Measurements from ENCODE around the gene VAPB.

The VAPB gene

GRCh38 chr20:58497724-58498469 is 108.9 kb downstream of the VAPB start:
- peaks cover 7% of the 10 kb centered on the region for H3K4me1 Mint-ChIP-seq
- H3K4me3 Mint-ChIP-seq, result no peak overlapping the region
- no peaks in the 10 kb centered on the region for H3K36me3 Mint-ChIP-seq (ENCODE audit: low read depth)
- H3K9me3 Mint-ChIP-seq, result peaks cover 23% of the 10 kb centered on the region
- no peak for DNase-seq
- TF ChIP-seq, protein P1, sequence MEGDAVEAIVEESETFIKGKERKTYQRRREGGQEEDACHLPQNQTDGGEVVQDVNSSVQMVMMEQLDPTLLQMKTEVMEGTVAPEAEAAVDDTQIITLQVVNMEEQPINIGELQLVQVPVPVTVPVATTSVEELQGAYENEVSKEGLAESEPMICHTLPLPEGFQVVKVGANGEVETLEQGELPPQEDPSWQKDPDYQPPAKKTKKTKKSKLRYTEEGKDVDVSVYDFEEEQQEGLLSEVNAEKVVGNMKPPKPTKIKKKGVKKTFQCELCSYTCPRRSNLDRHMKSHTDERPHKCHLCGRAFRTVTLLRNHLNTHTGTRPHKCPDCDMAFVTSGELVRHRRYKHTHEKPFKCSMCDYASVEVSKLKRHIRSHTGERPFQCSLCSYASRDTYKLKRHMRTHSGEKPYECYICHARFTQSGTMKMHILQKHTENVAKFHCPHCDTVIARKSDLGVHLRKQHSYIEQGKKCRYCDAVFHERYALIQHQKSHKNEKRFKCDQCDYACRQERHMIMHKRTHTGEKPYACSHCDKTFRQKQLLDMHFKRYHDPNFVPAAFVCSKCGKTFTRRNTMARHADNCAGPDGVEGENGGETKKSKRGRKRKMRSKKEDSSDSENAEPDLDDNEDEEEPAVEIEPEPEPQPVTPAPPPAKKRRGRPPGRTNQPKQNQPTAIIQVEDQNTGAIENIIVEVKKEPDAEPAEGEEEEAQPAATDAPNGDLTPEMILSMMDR (IDR thresholded peaks at IDR 0.05), result no peak
- H3K27me3 Mint-ChIP-seq (ENCODE audit: low read depth, poor library complexity), result peaks cover 20% of the 10 kb centered on the region
- H3K27ac Mint-ChIP-seq, result no peak overlapping the region

- H3K4me3 Mint-ChIP-seq, result no peak overlapping the region
These were observed 109.5 kb downstream of the VAPB start for GRCh38 chr20:58498470-58499068.

DNA sequence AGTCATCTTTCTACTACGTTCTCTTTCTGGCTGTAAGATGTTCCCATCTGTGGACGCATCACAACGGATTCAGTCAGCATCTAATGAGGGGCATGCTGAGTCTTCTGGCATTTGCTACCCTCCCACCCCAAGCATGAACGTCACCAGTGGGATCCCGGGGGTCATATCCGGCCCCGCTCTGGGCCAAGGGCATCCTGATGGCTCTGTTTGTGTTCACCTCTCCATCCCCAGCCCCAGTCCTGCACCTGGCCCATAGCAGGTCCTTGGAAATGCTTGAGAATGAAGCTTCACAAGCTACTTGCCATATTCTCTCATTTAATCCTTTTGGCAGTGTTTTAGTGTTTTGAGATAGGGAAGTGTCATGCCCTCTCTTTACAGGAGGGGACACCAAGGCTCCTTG is 111.2 kb downstream of the VAPB start:
- Mint-ChIP-seq H3K4me3 (no peak overlapping the region), H3K27me3 (ENCODE audit: low read depth, poor library complexity) (peaks cover 20% of the 10 kb centered on the region), H3K36me3 (ENCODE audit: low read depth) (peaks cover under 1% of the 10 kb centered on the region), H3K9me3 (peaks cover 23% of the 10 kb centered on the region), H3K27ac (no peak overlapping the region), H3K4me1 (peaks cover 7% of the 10 kb centered on the region)
- TF ChIP-seq, protein P1 (IDR thresholded peaks at IDR 0.05), result no peak
- DNase-seq, result no peak

More at GRCh38 chr20:58498470-58499068, 109.5 kb downstream of the VAPB start:
- no peak overlapping the region for H3K27ac Mint-ChIP-seq
- H3K9me3 Mint-ChIP-seq, result peaks cover 23% of the 10 kb centered on the region
- DNase-seq, result no peak
- no peaks in the 10 kb centered on the region for H3K36me3 Mint-ChIP-seq (ENCODE audit: low read depth)
- peaks cover 7% of the 10 kb centered on the region for H3K4me1 Mint-ChIP-seq
- TF ChIP-seq, protein P1 (IDR thresholded peaks at IDR 0.05), result no peak
- H3K27me3 Mint-ChIP-seq (ENCODE audit: low read depth, poor library complexity), result peaks cover 20% of the 10 kb centered on the region
